NCI-H128 (cell line): Measurements from ENCODE around the gene SCIMP.
"Not testable (repeated sequence)": the region's sequence is repeated elsewhere in the genome, so short reads cannot be mapped to it uniquely, and the experiment has no call there.

Experiments used
- DNase-seq: peaks from one replicate; lab custom pipeline; 2025; ENCODE audit not compliant: unreplicated experiment; lab: John Stamatoyannopoulos, UW

The SCIMP gene

GRCh38 chr17:5238333-5238732, 3.7 kb upstream of the SCIMP start:
- no peak for DNase-seq

- peak; percentile 20 for DNase-seq
These were observed 2.9 kb upstream of the SCIMP start for GRCh38 chr17:5237541-5238016.

GRCh38 chr17:5236938-5237540, 2.4 kb upstream of the SCIMP start:
- no peak for DNase-seq

GRCh38 chr17:5233492-5233891, 1.2 kb downstream of the SCIMP start:
- not testable (repeated sequence) for DNase-seq

DNA sequence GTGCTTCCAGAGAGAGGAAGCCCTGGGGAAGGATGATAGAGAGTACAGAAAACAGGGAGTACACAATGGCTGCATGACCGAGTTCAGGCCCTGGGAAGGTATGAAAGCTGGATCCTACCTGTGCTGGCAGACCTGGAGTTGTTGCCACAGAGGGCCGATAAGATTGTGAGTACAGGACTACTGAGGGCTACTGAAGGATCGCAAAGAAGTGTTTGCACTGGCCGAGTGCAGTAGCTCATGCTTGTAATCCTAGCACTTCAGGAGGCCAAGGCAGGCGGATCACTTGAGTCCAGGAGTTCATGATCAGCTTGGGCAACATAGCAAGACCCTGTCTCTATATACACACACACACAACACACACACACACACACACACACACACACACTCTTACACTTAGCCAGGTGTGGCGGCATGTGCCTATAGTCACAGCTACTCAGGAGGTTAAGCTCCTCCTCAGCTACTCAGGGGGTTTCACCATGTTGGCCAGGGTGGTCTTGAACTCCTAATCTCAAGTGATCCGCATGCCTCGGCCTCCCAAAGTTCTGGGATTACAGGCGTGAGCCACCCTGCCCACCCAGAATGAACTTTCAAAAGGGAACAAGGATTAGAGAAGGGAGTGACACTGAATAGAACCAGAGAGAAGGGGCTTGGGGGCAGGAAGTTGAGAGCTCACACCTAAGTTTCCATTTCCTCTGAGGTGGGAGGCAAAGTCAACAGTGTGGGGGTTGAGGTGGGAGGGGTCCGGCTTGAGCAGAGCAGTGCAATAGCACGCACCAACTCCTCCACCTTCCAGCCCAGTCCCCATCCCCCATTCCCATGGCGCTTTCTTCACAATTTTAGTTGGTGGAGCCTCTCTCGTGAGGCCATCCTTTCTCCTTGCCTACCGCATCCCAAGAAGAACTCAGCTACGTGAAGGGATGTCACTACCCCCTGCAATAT, 7.5 kb downstream of the SCIMP start:
- DNase-seq = no peak

GRCh38 chr17:5225668-5226457, 8.8 kb downstream of the SCIMP start:
- no peak for DNase-seq

GRCh38 chr17:5221912-5222311, 12.7 kb downstream of the SCIMP start:
- not testable (repeated sequence) for DNase-seq

- no peak for DNase-seq
These were observed 14.6 kb downstream of the SCIMP start for GRCh38 chr17:5220074-5220473.

DNA sequence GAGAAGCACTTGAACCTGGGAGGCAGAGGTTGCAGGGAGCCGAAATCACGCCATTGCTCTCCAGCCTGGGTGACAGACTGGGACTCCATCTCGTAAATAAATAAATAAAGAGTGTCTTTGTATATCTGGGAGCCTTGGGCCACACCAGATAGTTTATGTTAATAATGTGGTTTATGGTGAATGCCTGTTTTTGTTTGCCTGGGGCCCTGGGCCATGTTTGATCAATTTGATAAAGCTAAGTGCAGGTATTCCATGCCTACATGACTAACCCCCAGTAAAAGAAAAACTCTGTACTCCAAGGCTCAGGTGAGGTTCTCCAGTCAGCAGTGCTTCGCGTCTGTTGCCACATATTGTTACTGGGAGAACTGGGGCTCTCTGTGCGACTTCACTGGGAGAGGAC, 15.1 kb downstream of the SCIMP start:
- DNase-seq = no peak

DNA sequence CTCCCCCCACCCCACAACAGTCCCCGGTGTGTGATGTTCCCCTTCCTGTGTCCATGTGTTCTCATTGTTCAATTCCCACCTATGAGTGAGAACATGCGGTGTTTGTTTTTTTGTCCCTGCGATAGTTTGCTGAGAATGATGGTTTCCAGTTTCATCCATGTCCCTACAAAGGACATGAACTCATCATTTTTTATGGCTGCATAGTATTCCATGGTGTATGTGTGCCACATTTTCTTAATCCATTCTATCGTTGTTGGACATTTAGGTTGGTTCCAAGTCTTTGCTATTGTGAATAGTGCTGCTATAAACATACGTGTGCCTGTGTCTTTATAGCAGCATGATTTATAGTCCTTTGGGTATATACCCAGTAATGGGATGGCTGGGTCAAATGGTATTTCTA, 17.1 kb downstream of the SCIMP start:
- DNase-seq = not testable (repeated sequence)

GRCh38 chr17:5211458-5211857, 23.2 kb downstream of the SCIMP start:
- no peak for DNase-seq

DNA sequence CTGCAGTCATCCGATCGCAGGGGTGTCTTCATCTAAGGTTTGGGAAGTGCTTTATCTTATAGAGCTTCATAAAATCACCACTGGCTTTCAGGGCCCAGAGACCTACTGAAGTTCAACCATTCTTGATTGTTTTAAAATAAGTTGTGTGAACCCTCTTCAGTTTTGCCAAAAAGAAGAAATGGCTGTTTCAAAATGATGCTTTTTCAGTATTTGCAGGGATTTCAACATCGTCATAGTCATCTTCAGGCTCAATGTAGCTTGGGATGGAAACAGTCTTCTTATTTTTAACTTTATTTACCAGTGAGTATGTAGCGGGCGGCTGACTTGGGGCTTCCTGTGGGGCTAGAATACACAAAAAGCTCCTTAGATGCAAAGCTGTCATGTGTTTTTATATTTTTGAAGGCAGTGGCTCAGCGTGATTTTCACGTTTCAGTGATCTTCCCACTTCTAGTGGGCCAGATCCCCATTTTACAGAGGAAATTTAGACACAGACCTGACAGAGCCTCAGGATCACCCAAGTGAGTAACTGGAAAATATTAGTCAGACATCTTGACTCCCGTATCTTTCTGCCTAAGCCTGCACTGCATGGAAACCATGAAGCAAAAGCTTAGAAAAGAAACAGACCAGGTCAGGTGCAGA, 23.9 kb downstream of the SCIMP start:
- DNase-seq = no peak

DNA sequence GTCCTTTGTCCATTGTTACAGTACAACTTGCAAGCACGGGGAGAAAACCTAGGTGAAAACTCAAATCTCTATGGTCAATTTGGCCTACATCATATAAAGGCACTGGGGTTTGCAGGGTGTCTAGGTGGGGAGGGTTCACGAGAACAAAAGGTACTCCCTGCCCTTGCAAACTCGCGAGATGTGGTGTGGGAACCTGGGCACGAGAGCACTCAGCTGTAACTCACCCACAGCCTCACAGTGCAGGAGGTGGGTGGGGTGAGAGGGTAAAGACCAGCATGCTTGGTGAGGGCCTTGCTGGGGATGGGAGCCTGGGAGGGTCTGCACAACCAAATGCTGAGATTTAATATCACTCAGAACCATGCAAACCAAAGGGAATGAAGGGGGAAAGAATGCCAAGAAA, 24.6 kb downstream of the SCIMP start:
- no peak for DNase-seq

DNA sequence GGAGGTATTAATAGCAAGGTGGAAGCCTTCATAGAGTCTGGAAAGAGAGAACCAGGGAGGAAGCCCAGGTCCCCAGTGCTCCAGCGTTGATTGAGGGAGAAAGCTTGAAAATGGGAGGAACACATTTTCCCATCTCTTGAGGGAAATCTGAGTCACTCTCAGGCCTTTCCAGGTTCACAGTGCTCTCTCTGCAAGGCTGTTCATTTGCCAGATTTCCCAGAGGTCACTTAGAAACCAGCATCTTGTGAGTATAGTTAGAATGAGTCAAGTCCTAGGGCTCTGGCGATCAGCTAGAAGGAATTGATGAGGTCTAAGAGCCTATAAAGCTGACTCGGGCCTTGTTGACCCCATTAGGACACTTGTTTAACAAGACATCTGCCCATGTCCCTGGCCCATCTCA, 25.3 kb downstream of the SCIMP start:
- no peak for DNase-seq

GRCh38 chr17:5203908-5204294, 30.8 kb downstream of the SCIMP start:
- no peak for DNase-seq

- DNase-seq = no peak
These were observed 31.3 kb downstream of the SCIMP start for GRCh38 chr17:5203178-5203907.

DNA sequence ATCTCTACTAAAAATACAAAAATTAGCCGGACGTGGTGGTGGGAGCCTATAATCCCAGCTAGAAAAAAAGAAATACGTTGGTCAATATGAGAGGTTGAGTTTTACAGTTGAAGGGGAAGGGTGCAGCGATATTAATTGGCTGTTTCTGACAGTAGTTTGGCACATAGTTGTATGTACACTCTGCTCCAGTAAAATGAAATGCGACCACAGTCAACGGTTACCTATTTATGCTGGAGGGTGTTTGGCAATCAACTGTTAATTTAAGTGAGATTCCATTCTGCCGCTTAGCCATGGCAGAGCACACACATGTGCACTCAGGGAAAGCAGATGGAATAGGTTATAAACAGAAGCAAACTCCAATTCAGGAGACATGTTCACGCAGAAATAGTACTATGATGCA, 33.6 kb downstream of the SCIMP start:
- no peak for DNase-seq

- DNase-seq = no peak
These were observed 34.3 kb downstream of the SCIMP start for GRCh38 chr17:5200360-5200759.

DNA sequence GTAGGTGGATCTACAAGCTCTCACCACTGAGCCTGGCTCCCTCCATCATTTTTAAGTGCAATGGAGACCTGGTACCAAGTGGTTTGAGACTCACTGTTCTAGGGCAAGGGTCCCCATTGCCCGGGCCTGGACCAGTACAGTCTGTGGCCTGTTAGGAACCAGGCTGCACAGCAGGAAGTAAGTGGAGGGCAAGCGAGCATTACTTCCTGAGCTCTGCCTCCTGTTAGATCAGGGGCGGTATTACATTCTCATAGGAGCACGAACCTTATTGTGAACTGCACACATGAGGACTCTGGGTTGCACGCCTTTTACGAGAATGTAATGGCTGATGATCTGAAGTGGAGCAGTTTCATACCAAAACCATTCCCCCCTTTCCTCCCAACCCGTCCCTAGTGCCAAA, 36.2 kb downstream of the SCIMP start:
- no peak for DNase-seq

- DNase-seq = no peak
These were observed 40.3 kb downstream of the SCIMP start for GRCh38 chr17:5194346-5194745.
